Lung microvascular endothelial cell (primary cell): ENCODE measurements around the gene ZNF423. TPM values are rescaled to one million over a fixed set of nuclear protein-coding genes. Genes with fewer than 3 reads are reported as not detected.

Experiments
- DNase-seq, 2 donors: peaks; one replicate each; pipeline versions ENCODE4 v3.0.0 to v3.0.0-alpha.2; 2010; ENCODE audit warnings: low read depth in 2 of 2
- total RNA-seq: library from RNA; depleted of rRNA; stranded (reverse); fragments of >200 nt; gene quantifications from 2 replicates; pipeline ENCODE4 v1.2.1, GENCODE V29; 2014

The ZNF423 gene
- total RNA-seq, 1 donor from 2014 or later, result 6.5 TPM

DNA sequence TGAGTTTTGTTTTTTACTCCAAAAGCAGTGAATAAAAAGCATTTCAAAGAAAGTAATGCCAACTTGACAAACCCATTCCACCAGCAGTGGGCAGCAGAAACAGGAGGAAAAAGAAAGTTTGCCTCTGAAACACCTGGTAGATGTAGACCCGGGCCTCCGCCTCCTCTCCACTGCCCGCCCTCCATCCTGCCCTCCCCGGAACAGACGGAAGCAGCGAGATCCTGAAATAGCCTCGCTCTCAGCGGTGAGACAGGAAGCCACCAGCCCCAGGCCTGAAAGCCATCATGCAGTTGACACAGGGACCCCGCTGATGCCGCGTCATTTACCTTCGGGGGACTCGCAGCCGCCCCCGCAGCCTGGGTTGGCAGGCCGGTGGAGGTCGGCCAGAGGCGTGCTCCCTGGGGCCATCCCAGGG is 414.5 kb downstream of the ZNF423 start:
- peak in 1 of 2 donors; percentile 55 for DNase-seq

DNA sequence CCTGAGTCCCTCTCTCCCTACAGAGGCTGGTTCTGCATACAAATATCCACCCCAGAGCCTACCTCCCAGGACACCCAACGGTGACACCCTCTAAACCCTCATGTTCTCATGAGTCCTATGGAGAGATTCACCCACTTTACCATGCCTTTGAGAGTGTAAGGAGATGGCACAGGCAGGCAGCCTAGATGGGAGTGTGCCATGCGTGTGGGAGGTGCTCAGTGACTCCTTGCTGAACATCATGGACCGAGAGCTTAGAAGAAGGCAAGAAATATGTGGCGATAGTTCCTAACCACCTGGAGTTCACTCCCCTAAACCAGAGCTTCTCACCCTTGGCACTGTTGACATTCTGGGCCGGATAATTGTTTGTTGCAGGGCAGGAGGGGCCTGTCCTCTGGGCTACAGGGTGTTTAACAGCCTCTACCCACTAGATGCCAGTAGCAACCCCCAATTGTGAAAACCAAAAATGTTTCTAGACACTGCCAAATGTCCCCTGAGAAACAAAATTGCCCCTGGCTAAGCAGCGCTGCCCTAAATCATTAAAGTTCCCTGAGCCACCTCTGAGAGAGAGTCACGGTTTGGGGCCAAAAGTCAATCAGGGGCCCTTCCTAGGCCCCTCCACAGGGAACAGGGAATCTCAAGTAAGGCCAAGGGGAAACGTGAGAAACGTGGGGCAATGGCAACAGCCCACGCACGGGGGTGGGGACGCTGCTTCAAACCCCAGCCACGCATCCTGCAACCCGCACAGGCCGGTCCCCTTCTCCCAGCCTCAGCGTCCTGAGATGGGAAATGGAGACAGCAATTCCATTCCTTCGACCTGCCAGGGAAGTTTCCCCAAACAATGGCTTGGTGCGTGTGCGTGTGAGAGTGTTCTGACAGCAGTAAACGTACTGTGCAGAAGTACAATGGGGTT is 415.5 kb downstream of the ZNF423 start:
- DNase-seq, result no peak

DNA sequence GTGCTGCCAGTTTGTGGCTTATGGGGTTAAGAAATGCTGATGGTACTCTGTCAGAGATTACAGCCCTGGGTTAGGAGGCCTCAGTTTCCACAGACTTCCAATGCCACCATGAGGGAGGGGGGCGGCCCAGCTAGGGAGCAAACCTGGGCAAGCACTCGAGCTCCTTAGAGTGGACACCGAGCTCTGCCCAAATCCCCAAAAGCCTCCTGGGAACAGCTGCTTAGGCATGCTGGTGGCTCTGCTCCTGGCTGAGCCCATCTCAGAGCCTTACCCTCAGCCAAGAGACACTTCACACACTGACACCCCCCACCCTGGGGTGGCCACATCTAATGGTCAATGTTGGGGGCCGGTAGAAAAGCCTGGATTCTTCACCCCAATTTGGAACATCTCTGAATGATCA is 416.2 kb downstream of the ZNF423 start:
- DNase-seq, result no peak

DNA sequence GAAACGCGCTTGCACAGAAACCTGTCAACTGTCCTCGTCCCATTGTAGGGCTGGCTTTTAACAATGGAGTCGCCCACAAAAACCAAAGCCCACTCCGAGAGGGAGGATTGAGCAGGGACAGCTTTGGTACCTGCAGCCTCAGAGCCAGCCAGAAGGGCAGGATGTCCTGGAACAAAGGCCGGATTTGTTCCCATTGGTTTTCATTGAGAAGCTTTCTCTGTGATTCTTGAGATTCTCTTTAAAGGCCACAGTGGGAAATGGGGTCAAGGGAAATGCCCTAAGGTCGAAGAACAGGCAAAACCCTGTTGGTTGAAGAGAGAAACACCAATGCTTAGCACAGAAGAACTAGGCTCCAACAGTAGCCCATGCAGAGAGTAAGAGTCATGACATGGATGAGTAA is 416.9 kb downstream of the ZNF423 start:
- DNase-seq, result no peak

Other genes with a start within 250 kb of the ZNF423 start
- gene CNEP1R1, start 169.1 kb upstream of the ZNF423 start, total RNA-seq, result 20.9 and 26.6 TPM in 2 replicates
- gene HEATR3, start 209.9 kb upstream of the ZNF423 start, total RNA-seq, result 20.0 and 24.6 TPM in 2 replicates